Measurements from ENCODE around the gene SLC5A6. TPM values are rescaled to one million over a fixed set of nuclear protein-coding genes. Genes with fewer than 3 reads are reported as not detected.

The SLC5A6 gene
- total and polyA plus RNA-seq, 2 of the 8 experiments (the other 6 are each of a cell fraction or from before 2014, with no cell fraction given) = 118 to 183 TPM

- Histone ChIP-seq H4K8ac (ENCODE audit: extremely low read depth, insufficient read depth, low read length) (no peak overlapping the region), H3K36me3 (ENCODE audit: control insufficient read depth in 2 of 4, insufficient read depth in 4 of 4, low read length in 3 of 4) (peaks cover 50 to 86% (median 78%) of the 10 kb centered on the region in 4 experiments), H2AK5ac (ENCODE audit: low read depth, low read length) (no peak overlapping the region), H4K20me1 (replicated peaks in 1 of 2; ENCODE audit: control insufficient read depth in 1 of 2, insufficient read depth in 2 of 2, low read length in 2 of 2) (peaks cover 2 to 10% of the 10 kb centered on the region in 2 experiments), H3K4me2 (ENCODE audit: insufficient read depth in 1 of 2, low read depth in 2 of 2, low read length in 2 of 2) (no peak overlapping the region), H4K91ac (replicated peaks; ENCODE audit: insufficient read length, low read length) (no peak overlapping the region), H2BK20ac (ENCODE audit: low read length) (no peak overlapping the region), H3K27ac (ENCODE audit: low read depth, low read length) (no peak overlapping the region), H2AFZ (ENCODE audit: low read length) (no peak overlapping the region), H3K9ac (replicated peaks in 1 of 4; ENCODE audit: extremely low read depth in 1 of 4, low read depth in 3 of 4, low read length in 3 of 4) (no peak overlapping the region), H3K56ac (replicated peaks; ENCODE audit: insufficient read length, low read depth, low read length) (no peak overlapping the region), H3K14ac (ENCODE audit: insufficient read length) (no peak overlapping the region), H4K5ac (ENCODE audit: insufficient read length, low read depth, low read length) (no peak overlapping the region), H3K23ac (ENCODE audit: insufficient read length) (no peak overlapping the region), H3K4ac (replicated peaks; ENCODE audit: insufficient read length, low read depth, low read length) (no peak overlapping the region), H3K79me2 (ENCODE audit: control insufficient read depth in 1 of 2, insufficient read depth in 2 of 2, low read length in 2 of 2) (no peaks in the 10 kb centered on the region), H3K79me1 (ENCODE audit: low read depth, low read length) (no peaks in the 10 kb centered on the region), H3K18ac (ENCODE audit: extremely low read depth, low read length) (no peak overlapping the region), H2BK120ac (replicated peaks; ENCODE audit: low read depth, low read length) (no peak overlapping the region), H3K27me3 (replicated peaks in 1 of 4; ENCODE audit: control insufficient read depth in 3 of 4, extremely low read depth in 1 of 4, insufficient read depth in 3 of 4, low read length in 3 of 4) (no peaks in the 10 kb centered on the region), H2BK15ac (ENCODE audit: low read length) (no peak overlapping the region), H2BK5ac (ENCODE audit: low read depth, low read length) (no peak overlapping the region), H3K4me3 (ENCODE audit: extremely low read depth in 1 of 4, insufficient read depth in 2 of 4, low read depth in 3 of 4, low read length in 4 of 4) (no peak overlapping the region), H3K9me3 (ENCODE audit: insufficient read depth in 2 of 2, low read depth in 1 of 2, low read length in 1 of 2) (no peaks in the 10 kb centered on the region), H3K4me1 (replicated peaks in 1 of 4; ENCODE audit: control insufficient read depth in 3 of 4, insufficient read depth in 4 of 4, low read length in 3 of 4) (no peaks in the 10 kb centered on the region), H2BK12ac (ENCODE audit: low read depth, low read length) (no peak overlapping the region), H3K23me2 (ENCODE audit: low read depth, low read length) (no peaks in the 10 kb centered on the region)
- 94% methylated on average over 13 of the region's 13 CpGs; no CpG with 5 or more reads in 1 of the 2 experiments for WGBS, 2 experiments (ENCODE audit: extremely low coverage in 1 of 2, insufficient coverage in 1 of 2, insufficient read length in 1 of 2, insufficient replicate concordance in 2 of 2, low coverage in 1 of 2, low lambda C conversion rate in 2 of 2, missing lambda C conversion rate in 1 of 2)
- POLR2A ChIA-PET (ENCODE audit: partially characterized antibody) = interaction anchor here (0.7 to 32.6 kb wide), 11 partner anchors 3 to 131 kb away, joined by 3 to 835 read pairs (median 4); partner anchors contain the start of genes CAD and TRIM54
- no peak for FAIRE-seq
- CTCF ChIA-PET (ENCODE audit: partially characterized antibody) = interaction anchor here (1.0 to 6.9 kb wide), 7 partner anchors 11 to 132 kb away, joined by 3 to 55 read pairs (median 3); partner anchors contain the start of gene TRIM54
- no peak for DNase-seq (ENCODE audit: low read depth in 1 of 2, low spot score in 2 of 2)
- no peak for TF ChIP-seq PHF8 (conservative IDR thresholded peaks at IDR 0.05; ENCODE audit: low read depth, low read length)
- TF ChIP-seq RBBP5 (IDR thresholded peaks at IDR 0.05; ENCODE audit: borderline replicate concordance, low read depth, low read length) = no peak
- TF ChIP-seq SP2 (IDR thresholded peaks at IDR 0.05; ENCODE audit: low read length) = no peak
- no peak for TF ChIP-seq CTBP2 (IDR thresholded peaks at IDR 0.05; ENCODE audit: borderline replicate concordance, insufficient read depth, insufficient read length, low read length)
- no peak for TF ChIP-seq RAD21 (IDR thresholded peaks at IDR 0.05 in 1 of 2, conservative IDR thresholded peaks at IDR 0.05 in 1 of 2; ENCODE audit: low read depth in 2 of 2, low read length in 2 of 2)
- no peak for TF ChIP-seq NANOG (IDR thresholded peaks at IDR 0.05; ENCODE audit: insufficient read depth, low read depth, low read length, poor library complexity, severe bottlenecking)
- TF ChIP-seq YY1 (IDR thresholded peaks at IDR 0.05; ENCODE audit: low read depth, low read length) = no peak
- no peak for TF ChIP-seq ATF3 (IDR thresholded peaks at IDR 0.05; ENCODE audit: insufficient read depth, low read depth, low read length)
- no peak for TF ChIP-seq RFX5 (IDR thresholded peaks at IDR 0.05; ENCODE audit: borderline replicate concordance, low read depth, low read length)
- TF ChIP-seq CBX8 (IDR thresholded peaks at IDR 0.05; ENCODE audit: borderline replicate concordance, low read depth, low read length) = no peak
- TF ChIP-seq CREB1 (IDR thresholded peaks at IDR 0.05) = no peak
- TF ChIP-seq EP300 (IDR thresholded peaks at IDR 0.05; ENCODE audit: borderline replicate concordance in 1 of 2, low read depth in 2 of 2, low read length in 2 of 2) = no peak
- no peak for TF ChIP-seq SP1 (IDR thresholded peaks at IDR 0.05; ENCODE audit: low read depth, low read length)
Observed at GRCh38 chr2:27231921-27232320, 19.9 kb upstream of the SLC5A6 start.
